H1 (cell line): Measurements from ENCODE around the gene TUBE1. TPM values are rescaled to one million over a fixed set of nuclear protein-coding genes. Genes with fewer than 3 reads are reported as not detected.

Experiments used
- CTCF ChIA-PET: fragments of 300-600 bp; sonication (Branson Sonifier 250); formaldehyde crosslinking; loops from one replicate; lab custom pipeline; 2021; ENCODE audit not compliant: partially characterized antibody; lab: Charles Lee
- POLR2A ChIA-PET: fragments of 300-600 bp; sonication (Branson Sonifier 250); formaldehyde crosslinking; loops from one replicate; lab custom pipeline; 2021; ENCODE audit warnings: inconsistent platforms; ENCODE audit not compliant: partially characterized antibody; lab: Charles Lee
- DNase-seq, 2 experiments: peaks; one replicate each; pipeline versions ENCODE4 v3.0.0 to v3.0.0-alpha.2; 2010 to 2022; ENCODE audit warnings: low spot score in 2 of 2, low read depth in 1 of 2, mixed read lengths in 1 of 2
- FAIRE-seq: peaks from 2 replicates; lab custom pipeline; 2011; peaks lifted over from hg19 to GRCh38; lab: Jason Lieb, UNC
- H2AFZ ChIP-seq: 2 replicates; pipeline ENCODE4 v1.8.1; 2012; ENCODE audit warnings: low read length, inconsistent platforms
- H2AK5ac ChIP-seq: 2 replicates; pipeline ENCODE4 v1.6.1; 2013; ENCODE audit warnings: low read depth, low read length
- H2BK120ac ChIP-seq: replicated peaks from 2 replicates; pipeline ENCODE3; 2013; ENCODE audit warnings: low read depth, low read length, inconsistent platforms
- H2BK12ac ChIP-seq: 2 replicates; pipeline ENCODE4 v1.6.1; 2013; ENCODE audit warnings: low read depth, low read length
- H2BK15ac ChIP-seq: 2 replicates; pipeline ENCODE4 v1.6.1; 2013; ENCODE audit warnings: low read length
- H2BK20ac ChIP-seq: 2 replicates; pipeline ENCODE4 v1.6.1; 2013; ENCODE audit warnings: low read length
- H2BK5ac ChIP-seq: 2 replicates; pipeline ENCODE4 v1.6.1; 2013; ENCODE audit warnings: low read depth, low read length
- H3K14ac ChIP-seq: 2 replicates; pipeline ENCODE4 v1.6.1; 2013; ENCODE audit warnings: inconsistent platforms; ENCODE audit not compliant: insufficient read length
- H3K18ac ChIP-seq: 2 replicates; pipeline ENCODE4 v1.6.1; 2013; ENCODE audit warnings: low read length; ENCODE audit errors: extremely low read depth
- H3K23ac ChIP-seq: 2 replicates; pipeline ENCODE4 v1.6.1; 2013; ENCODE audit warnings: inconsistent platforms; ENCODE audit not compliant: insufficient read length
- H3K23me2 ChIP-seq: 2 replicates; pipeline ENCODE4 v1.6.1; 2013; ENCODE audit warnings: low read depth, low read length
- H3K27ac ChIP-seq: 2 replicates; pipeline ENCODE4 v1.6.1; 2011; ENCODE audit warnings: low read depth, low read length, inconsistent platforms
- H3K27me3 ChIP-seq, 4 experiments: replicated peaks in 1 of 4; 1 replicate in 1 of 4; 2 replicates in 3 of 4; pipeline versions ENCODE4 v1.6.1 to v1.8.1; 2011 to 2013; ENCODE audit warnings: low read length in 3 of 4, mild to moderate bottlenecking in 3 of 4, inconsistent platforms in 2 of 4, mixed read lengths in 2 of 4, moderate library complexity in 1 of 4; ENCODE audit not compliant: control insufficient read depth in 3 of 4, insufficient read depth in 3 of 4; ENCODE audit errors: extremely low read depth in 1 of 4
- H3K36me3 ChIP-seq, 4 experiments: 2 replicates each; pipeline versions ENCODE4 v1.6.1 to v1.8.1; 2011 to 2013; ENCODE audit warnings: mild to moderate bottlenecking in 4 of 4, low read length in 3 of 4, moderate library complexity in 2 of 4, control low read depth in 1 of 4, inconsistent platforms in 1 of 4; ENCODE audit not compliant: insufficient read depth in 4 of 4, control insufficient read depth in 2 of 4
- H3K4ac ChIP-seq: replicated peaks from 2 replicates; pipeline ENCODE3; 2013; ENCODE audit warnings: low read length, low read depth, mixed read lengths, inconsistent platforms; ENCODE audit not compliant: insufficient read length
- H3K4me1 ChIP-seq, 4 experiments: replicated peaks in 1 of 4; 1 replicate in 1 of 4; 2 replicates in 3 of 4; pipeline versions ENCODE4 v1.6.1 to v1.8.1; 2011 to 2013; ENCODE audit warnings: low read length in 3 of 4, inconsistent platforms in 2 of 4, mixed read lengths in 1 of 4; ENCODE audit not compliant: insufficient read depth in 4 of 4, control insufficient read depth in 3 of 4
- H3K4me2 ChIP-seq, 2 experiments: 2 replicates each; pipeline versions ENCODE4 v1.6.1 to v1.8.1; 2011 to 2013; ENCODE audit warnings: low read depth in 2 of 2, low read length in 2 of 2, control low read depth in 1 of 2, inconsistent platforms in 1 of 2, mild to moderate bottlenecking in 1 of 2; ENCODE audit not compliant: insufficient read depth in 1 of 2
- H3K4me3 ChIP-seq, 4 experiments: fragments of 200-600, 300-600 bp in 1 of 4; sonication (generic), shearing (Covaris generic), sonication (Bioruptor Twin) in 1 of 4; 2 replicates each; pipeline versions ENCODE4 v1.5.1 to v1.8.1; 2011 to 2016; ENCODE audit warnings: low read length in 4 of 4, low read depth in 3 of 4, control low read depth in 2 of 4, inconsistent platforms in 2 of 4, mild to moderate bottlenecking in 2 of 4, mixed read lengths in 1 of 4, moderate library complexity in 1 of 4; ENCODE audit not compliant: insufficient read depth in 2 of 4; ENCODE audit errors: extremely low read depth in 1 of 4
- H3K56ac ChIP-seq: replicated peaks from 2 replicates; pipeline ENCODE3; 2013; ENCODE audit warnings: low read depth, mild to moderate bottlenecking, mixed read lengths, low read length, inconsistent platforms; ENCODE audit not compliant: insufficient read length
- H3K79me1 ChIP-seq: 2 replicates; pipeline ENCODE4 v1.6.1; 2013; ENCODE audit warnings: low read depth, low read length, control low read depth
- H3K79me2 ChIP-seq, 2 experiments: 2 replicates each; pipeline versions ENCODE4 v1.6.1 to v1.8.1; 2012 to 2013; ENCODE audit warnings: low read length in 2 of 2, mild to moderate bottlenecking in 2 of 2, inconsistent platforms in 1 of 2; ENCODE audit not compliant: insufficient read depth in 2 of 2, control insufficient read depth in 1 of 2
- H3K9ac ChIP-seq, 4 experiments: replicated peaks in 1 of 4; 1 replicate in 1 of 4; 2 replicates in 3 of 4; pipeline versions ENCODE4 v1.6.1 to v1.8.1; 2011 to 2013; ENCODE audit warnings: low read depth in 3 of 4, low read length in 3 of 4, control low read depth in 2 of 4, mild to moderate bottlenecking in 2 of 4, moderate library complexity in 2 of 4, inconsistent platforms in 1 of 4; ENCODE audit errors: extremely low read depth in 1 of 4
- H3K9me3 ChIP-seq, 2 experiments: 2 replicates each; pipeline versions ENCODE4 v1.6.1 to v1.8.1; 2012 to 2013; ENCODE audit warnings: mild to moderate bottlenecking in 2 of 2, moderate library complexity in 2 of 2, control low read depth in 1 of 2, inconsistent platforms in 1 of 2, low read depth in 1 of 2, low read length in 1 of 2, mixed read lengths in 1 of 2; ENCODE audit not compliant: insufficient read depth in 2 of 2
- H4K20me1 ChIP-seq, 2 experiments: replicated peaks in 1 of 2; 2 replicates each; pipeline versions ENCODE3 to v1.8.1; 2011 to 2013; ENCODE audit warnings: inconsistent platforms in 2 of 2, low read length in 2 of 2, mild to moderate bottlenecking in 1 of 2; ENCODE audit not compliant: insufficient read depth in 2 of 2, control insufficient read depth in 1 of 2
- H4K5ac ChIP-seq: 2 replicates; pipeline ENCODE4 v1.6.1; 2013; ENCODE audit warnings: low read length, low read depth, mixed read lengths, inconsistent platforms; ENCODE audit not compliant: insufficient read length
- H4K8ac ChIP-seq: 2 replicates; pipeline ENCODE4 v1.8.0; 2013; ENCODE audit warnings: mild to moderate bottlenecking, moderate library complexity, low read length, inconsistent platforms; ENCODE audit not compliant: insufficient read depth; ENCODE audit errors: extremely low read depth
- H4K91ac ChIP-seq: replicated peaks from 2 replicates; pipeline ENCODE3; 2013; ENCODE audit warnings: low read length, mixed read lengths, inconsistent platforms; ENCODE audit not compliant: insufficient read length
- CTCF ChIP-seq, 3 experiments: IDR thresholded peaks; 1 replicate in 2 of 3; 2 replicates in 1 of 3; pipeline versions ENCODE4 v1.5.1 to v1.6.1; 2011; ENCODE audit warnings: low read length in 3 of 3, mild to moderate bottlenecking in 3 of 3, inconsistent platforms in 2 of 3, low read depth in 1 of 3, moderate library complexity in 1 of 3; ENCODE audit not compliant: insufficient read depth in 1 of 3; ENCODE audit errors: control extremely low read depth in 1 of 3
- EGR1 ChIP-seq: IDR thresholded peaks from 2 replicates; pipeline ENCODE4 v1.6.1; 2011; ENCODE audit warnings: low read depth, low read length, borderline replicate concordance
- FOSL1 ChIP-seq: IDR thresholded peaks from 2 replicates; pipeline ENCODE4 v1.6.1; 2011; ENCODE audit warnings: mild to moderate bottlenecking, low read depth, low read length, moderate library complexity; ENCODE audit not compliant: insufficient read depth
- GTF2F1 ChIP-seq: IDR thresholded peaks from 2 replicates; pipeline ENCODE4 v1.6.1; 2012; ENCODE audit warnings: low read depth, low read length, improper control_type of control experiment, borderline replicate concordance
- JUND ChIP-seq: IDR thresholded peaks from 2 replicates; pipeline ENCODE4 v1.6.1; 2011; ENCODE audit warnings: mild to moderate bottlenecking, improper control_type of control experiment, low read length
- MAFK ChIP-seq: IDR thresholded peaks from 2 replicates; pipeline ENCODE4 v1.6.1; 2012; ENCODE audit warnings: low read depth, mild to moderate bottlenecking, improper control_type of control experiment, low read length
- NRF1 ChIP-seq: IDR thresholded peaks from 2 replicates; pipeline ENCODE4 v1.6.1; 2011; ENCODE audit warnings: mild to moderate bottlenecking, low read depth, low read length, improper control_type of control experiment
- RBBP5 ChIP-seq: IDR thresholded peaks from 2 replicates; pipeline ENCODE4 v1.7.1; 2012; ENCODE audit warnings: low read depth, mild to moderate bottlenecking, inconsistent platforms, low read length, moderate library complexity, borderline replicate concordance
- SIN3A ChIP-seq, 2 experiments: IDR thresholded peaks in 1 of 2; conservative IDR thresholded peaks in 1 of 2; 2 replicates each; pipeline ENCODE4 v1.6.1; 2011 to 2012; ENCODE audit warnings: low read length in 2 of 2, improper control_type of control experiment in 1 of 2, low read depth in 1 of 2, mild to moderate bottlenecking in 1 of 2
- SIRT6 ChIP-seq: IDR thresholded peaks from one replicate; pipeline ENCODE4 v1.7.1; 2012; ENCODE audit warnings: low read length, inconsistent platforms
- SP1 ChIP-seq: IDR thresholded peaks from 2 replicates; pipeline ENCODE4 v1.6.1; 2011; ENCODE audit warnings: low read depth, low read length
- TAF7 ChIP-seq: optimal IDR thresholded peaks from 2 replicates; pipeline ENCODE3; 2011; ENCODE audit warnings: low read depth, mild to moderate bottlenecking, inconsistent platforms, low read length, moderate library complexity, borderline replicate concordance
- WGBS, 2 experiments: shearing (Covaris generic) in 1 of 2; methylation state at CpG; one replicate each; pipeline versions ENCODE4 v1.1.6 to v1.1.7; 2013 to 2015; ENCODE audit warnings: low lambda C conversion rate in 2 of 2, mixed read lengths in 2 of 2, inconsistent platforms in 1 of 2, low coverage in 1 of 2, missing lambda C conversion rate in 1 of 2; ENCODE audit not compliant: insufficient replicate concordance in 2 of 2, insufficient coverage in 1 of 2, insufficient read length in 1 of 2; ENCODE audit errors: extremely low coverage in 1 of 2, missing lambda C conversion rate in 1 of 2; 5-methylcytosine and 5-hydroxymethylcytosine counted together
- polyA plus RNA-seq, 7 experiments: library from polyadenylated mRNA; depleted of rRNA in 3 of 7; stranded (reverse) in 5 of 7; unstranded in 2 of 7; fragments of >200 nt in 5 of 7; fragments of 200-250 nt in 2 of 7; gene quantifications; 1 replicate in 5 of 7; 2 replicates in 1 of 7; 4 replicates in 1 of 7; pipeline versions ENCODE4 v1.2.1 to v1.2.3, GENCODE V29; 2011 to 2013; ENCODE audit warnings: missing spikeins in 2 of 7, mixed read lengths in 2 of 7
- total RNA-seq: library from RNA; stranded (reverse); fragmentation: NEBNext Ultra II Directional; extraction: Animal tissue kit (Norgen Biotek cat#: 25700); gene quantifications from 2 replicates; pipeline ENCODE4 v1.2.1, GENCODE V29; 2021

Gene TUBE1
- total and polyA plus RNA-seq, 2 of the 8 experiments (the other 6 are each of a cell fraction or from before 2014, with no cell fraction given): 8.0 to 15.9 TPM

- Histone ChIP-seq H2BK20ac (peak overlapping the region; percentile 36; the same call in 1 of the 2 replicates), H2BK120ac (no peak overlapping the region)
- no peak for TF ChIP-seq SIN3A (conservative IDR thresholded peaks at IDR 0.05 in 1 of 2, IDR thresholded peaks at IDR 0.05 in 1 of 2; ENCODE audit: low read depth in 1 of 2, low read length in 2 of 2)
- no peak for TF ChIP-seq SIRT6
- TF ChIP-seq FOSL1: no peak
- no peak for TF ChIP-seq JUND
- no peak for TF ChIP-seq TAF7
- no peak for TF ChIP-seq NRF1
- no peak for TF ChIP-seq GTF2F1
- no peak for TF ChIP-seq SP1
- TF ChIP-seq MAFK: no peak
- TF ChIP-seq EGR1: no peak
- no peak for TF ChIP-seq RBBP5
- TF ChIP-seq CTCF (IDR thresholded peaks at IDR 0.05; ENCODE audit: control extremely low read depth in 1 of 3, insufficient read depth in 1 of 3, low read depth in 1 of 3, low read length in 3 of 3): no peak
Measured at GRCh38 chr6:112106562-112106961, 19.3 kb upstream of the TUBE1 start.

More at GRCh38 chr6:112106562-112106961, 19.3 kb upstream of the TUBE1 start:
- Histone ChIP-seq H2AK5ac (no peak overlapping the region), H4K5ac (no peak overlapping the region), H3K9ac (no peak overlapping the region), H4K91ac (no peak overlapping the region), H4K20me1 (no peaks in the 10 kb centered on the region), H3K18ac (no peak overlapping the region), H3K14ac (no peak overlapping the region), H2BK12ac (no peak overlapping the region), H3K79me1 (no peaks in the 10 kb centered on the region), H3K4me1 (no peaks in the 10 kb centered on the region), H3K4me3 (no peak overlapping the region), H2AFZ (no peak overlapping the region), H3K4me2 (no peak overlapping the region), H3K27me3 (no peaks in the 10 kb centered on the region), H3K36me3 (no peaks in the 10 kb centered on the region), H2BK5ac (no peak overlapping the region), H2BK15ac (peak overlapping the region; percentile 36; the same call in 1 of the 2 replicates), H3K4ac (no peak overlapping the region), H3K79me2 (no peaks in the 10 kb centered on the region), H3K27ac (no peak overlapping the region), H3K9me3 (no peaks in the 10 kb centered on the region; a peak in 1 of 4 replicates), H3K23me2 (no peaks in the 10 kb centered on the region), H3K23ac (no peak overlapping the region), H4K8ac (no peak overlapping the region), H3K56ac (no peak overlapping the region)
- ChIA-PET POLR2A (interaction anchor here (1.6 kb wide), 1 partner anchor 19 kb away, joined by 4 read pairs; the partner anchor contains the start of genes FAM229B and TUBE1), CTCF (interaction anchor here (0.6 to 1.1 kb wide), 4 partner anchors 12 to 477 kb away, joined by 3 to 4 read pairs (median 3); no protein-coding TSS in a partner anchor)
- 88% methylated on average over 2 of the region's 2 CpGs; no CpG with 5 or more reads in 1 of the 2 experiments for WGBS, 2 experiments
- no peak for DNase-seq
- no peak for FAIRE-seq
